SK-N-SH (cell line): Measurements from ENCODE around the gene SH3D19.

Source experiments
- CTCF ChIP-seq: fragments of 200-600 bp; sonication (generic); IDR thresholded peaks from 2 replicates; pipeline ENCODE4 v1.6.1; 2017; ENCODE audit warnings: antibody characterized with exemption, mild to moderate bottlenecking, moderate library complexity
- MAX ChIP-seq: IDR thresholded peaks from 2 replicates; pipeline ENCODE4 v1.4.0; 2012; ENCODE audit warnings: low read depth
- RFX5 ChIP-seq: IDR thresholded peaks from 2 replicates; pipeline ENCODE4 v1.6.1; 2012; ENCODE audit warnings: mild to moderate bottlenecking, improper control_type of control experiment, low read length
- SMC3 ChIP-seq: IDR thresholded peaks from 2 replicates; pipeline ENCODE4 v1.6.1; 2012; ENCODE audit warnings: low read depth, low read length, improper control_type of control experiment

GRCh38 chr4:151091047-151091446 lies 234.4 kb downstream of the SH3D19 start:
- TF ChIP-seq SMC3 (no peak), CTCF (no peak), RFX5 (no peak), MAX (no peak)
